Right hindlimb (tissue), 1 donor: ENCODE results near the gene AK2.

ENCODE experiments used
- DNase-seq: peaks from one replicate; pipeline ENCODE4 v3.0.0-alpha.2; 2018

Gene AK2

DNA sequence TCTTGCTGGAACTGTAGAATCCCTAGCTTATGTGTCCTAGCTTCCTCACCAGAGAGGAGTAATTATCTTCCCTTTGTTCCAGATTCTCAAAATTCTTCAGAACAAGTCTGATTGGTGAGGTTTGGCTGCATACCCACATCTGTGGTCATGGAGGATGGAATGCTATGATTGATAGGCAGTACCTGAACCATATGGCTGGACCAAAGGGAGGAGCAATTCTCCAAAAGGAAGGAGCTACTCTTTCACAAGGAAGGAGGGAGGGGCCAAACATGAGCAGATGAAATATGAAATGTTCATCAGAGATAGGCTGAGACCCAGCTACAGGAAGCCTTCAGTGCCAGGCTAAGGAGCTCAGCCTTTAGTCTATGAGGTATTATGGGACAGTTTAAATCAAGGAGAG is 67.1 kb downstream of the AK2 start:
- DNase-seq = no peak

DNA sequence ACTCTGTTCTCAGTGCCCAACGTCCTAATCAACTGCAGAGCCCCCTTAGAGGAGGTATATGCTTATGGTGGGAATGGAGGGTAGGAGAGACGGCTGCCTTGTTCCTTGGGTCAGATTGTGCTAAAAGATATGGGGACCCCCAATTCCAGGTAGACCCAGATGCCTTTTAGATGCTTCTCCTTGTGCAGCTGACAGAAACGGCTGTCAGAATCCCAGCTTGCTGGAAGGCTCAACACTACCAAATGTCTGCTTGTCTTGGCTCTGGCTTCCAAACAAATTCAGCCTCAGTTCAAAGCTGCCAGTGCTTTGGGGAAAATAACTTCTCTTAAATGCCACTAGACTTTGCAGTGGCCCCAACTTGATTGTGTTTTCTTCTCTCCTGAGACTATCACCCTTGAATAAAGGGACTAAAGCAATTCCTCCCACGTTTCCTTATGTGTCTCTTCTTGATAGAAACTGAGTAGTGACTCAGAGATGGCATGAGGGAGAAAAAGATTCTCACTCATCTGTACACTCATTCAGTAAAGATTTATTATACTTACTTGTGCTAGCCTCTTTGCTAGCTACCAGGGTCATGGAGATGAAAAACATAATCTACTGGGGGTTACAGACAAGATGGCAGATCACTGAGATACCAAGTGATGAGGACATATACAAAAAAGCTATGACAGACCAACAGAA is 68.7 kb downstream of the AK2 start:
- DNase-seq = no peak

DNA sequence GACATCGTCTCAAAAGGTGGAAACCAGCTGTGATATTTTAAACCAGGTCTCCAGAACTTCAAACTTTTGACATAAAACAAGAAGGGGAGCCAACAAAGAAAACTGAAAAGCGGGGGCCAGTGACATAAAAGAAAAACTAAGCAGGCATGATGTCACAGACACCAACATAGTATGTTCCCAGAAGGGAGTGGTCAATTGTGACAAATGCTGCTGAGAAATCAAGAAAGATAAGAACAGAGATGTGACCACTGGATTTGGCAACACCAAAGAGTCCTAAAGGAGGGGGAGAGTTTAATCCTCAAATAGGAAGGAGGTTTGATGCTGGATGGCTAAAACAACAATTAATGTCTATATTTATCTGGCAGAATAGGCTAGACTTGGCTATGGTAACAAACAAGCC is 69.8 kb downstream of the AK2 start:
- no peak for DNase-seq

DNA sequence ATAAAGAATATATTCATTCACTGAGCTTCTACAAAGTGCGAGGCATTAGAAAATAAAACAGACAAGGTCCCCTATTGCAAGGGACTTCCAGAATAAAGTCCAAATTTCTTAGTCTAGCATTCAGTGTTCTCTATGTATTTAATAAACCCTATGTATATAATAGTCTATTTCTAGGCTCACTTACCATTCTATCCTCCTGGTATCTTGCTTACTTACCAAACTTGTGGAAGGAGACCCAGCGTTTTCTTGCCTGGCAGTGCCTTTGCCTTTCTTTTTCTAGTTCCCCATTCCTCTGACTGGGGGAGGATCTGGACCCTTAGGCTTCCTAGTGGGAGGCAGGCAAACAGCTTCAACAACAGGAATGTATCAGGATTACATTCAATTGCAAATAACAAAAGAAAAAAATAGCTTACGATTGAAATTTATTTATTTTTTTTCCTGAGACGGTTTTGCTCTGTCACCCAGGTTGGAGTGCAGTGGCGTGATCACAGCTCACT is 71.4 kb downstream of the AK2 start:
- DNase-seq = no peak

DNA sequence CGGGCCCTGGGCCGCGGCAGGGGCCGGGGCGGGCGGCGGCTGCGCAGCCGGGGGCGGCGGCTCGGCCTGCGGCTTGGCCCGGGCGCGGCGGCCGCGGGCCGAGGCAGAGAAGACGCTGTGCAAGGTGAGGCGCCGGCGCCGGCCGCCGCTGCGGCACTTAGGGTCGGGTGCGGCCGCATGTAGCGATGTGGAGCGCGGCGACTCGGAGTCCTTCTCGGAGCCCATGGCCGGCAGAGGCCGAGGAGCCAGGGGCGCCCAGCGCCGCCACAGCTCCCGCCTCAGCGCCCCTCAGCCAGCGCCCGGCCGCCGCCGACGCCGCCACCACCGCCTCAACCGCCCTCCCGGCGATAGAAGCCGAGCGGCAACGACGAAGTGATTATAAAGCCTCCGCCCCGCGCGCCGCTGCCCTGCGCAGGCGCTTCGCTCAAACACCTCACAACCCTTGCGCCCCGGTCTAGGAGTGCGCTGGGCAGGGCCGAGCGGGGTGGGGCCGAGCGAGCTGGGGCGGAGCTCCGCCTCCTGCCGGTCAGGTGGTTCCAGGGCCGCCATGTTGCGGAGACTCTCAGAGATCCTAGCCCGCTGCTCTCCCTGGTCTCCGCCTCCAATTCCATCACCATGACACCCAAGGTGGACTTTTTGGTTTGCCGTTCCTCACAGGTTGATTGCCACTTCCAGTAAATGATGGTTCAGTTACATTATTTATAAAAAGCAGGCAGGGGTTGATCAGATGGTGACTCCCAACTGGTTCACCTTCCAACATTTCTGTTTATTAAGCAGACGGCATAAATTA is 72.0 kb downstream of the AK2 start, which contains the start of gene RNF19B:
Gene RNF19B (minus strand): TSS at position 349 of the 790 bp plus-strand sequence. CDS start 124 bp downstream, at position 225.
- peak; percentile 97 for DNase-seq

DNA sequence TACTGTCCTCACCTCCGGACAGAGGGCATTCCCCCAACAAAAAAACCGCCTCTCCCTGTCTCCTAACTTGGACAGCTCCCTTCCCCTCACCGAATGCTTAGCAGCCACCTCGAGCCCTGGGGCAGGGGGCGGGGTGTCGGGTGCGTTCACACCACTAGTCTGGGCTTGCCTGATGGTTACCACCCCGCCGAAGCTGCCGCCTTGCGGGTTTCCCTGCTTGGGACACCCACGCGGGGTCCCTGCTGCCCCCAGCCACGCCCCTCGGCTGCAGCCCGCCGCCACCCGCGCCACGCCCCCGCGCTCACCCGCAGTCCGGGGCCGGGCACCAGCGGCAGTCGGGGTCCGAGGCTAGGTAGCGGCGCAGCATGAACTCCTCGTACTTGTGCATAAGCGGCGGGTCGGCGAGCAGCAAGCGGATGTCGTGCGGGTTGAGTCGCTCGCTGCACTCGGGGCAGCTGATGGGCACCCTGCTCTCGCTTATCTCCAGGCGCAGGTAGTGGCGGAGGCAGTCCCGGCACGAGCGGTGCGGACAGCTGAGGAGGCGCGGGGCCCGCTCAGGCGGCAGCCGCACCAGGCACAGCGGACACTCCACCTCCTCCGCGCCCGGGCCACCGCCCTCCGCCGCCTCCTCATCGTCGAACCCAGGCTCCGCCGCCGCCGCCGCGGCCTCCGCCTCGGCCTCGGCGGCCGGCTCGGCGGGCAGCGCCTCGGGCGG is 72.8 kb downstream of the AK2 start:
- peak; percentile 73 for DNase-seq

DNA sequence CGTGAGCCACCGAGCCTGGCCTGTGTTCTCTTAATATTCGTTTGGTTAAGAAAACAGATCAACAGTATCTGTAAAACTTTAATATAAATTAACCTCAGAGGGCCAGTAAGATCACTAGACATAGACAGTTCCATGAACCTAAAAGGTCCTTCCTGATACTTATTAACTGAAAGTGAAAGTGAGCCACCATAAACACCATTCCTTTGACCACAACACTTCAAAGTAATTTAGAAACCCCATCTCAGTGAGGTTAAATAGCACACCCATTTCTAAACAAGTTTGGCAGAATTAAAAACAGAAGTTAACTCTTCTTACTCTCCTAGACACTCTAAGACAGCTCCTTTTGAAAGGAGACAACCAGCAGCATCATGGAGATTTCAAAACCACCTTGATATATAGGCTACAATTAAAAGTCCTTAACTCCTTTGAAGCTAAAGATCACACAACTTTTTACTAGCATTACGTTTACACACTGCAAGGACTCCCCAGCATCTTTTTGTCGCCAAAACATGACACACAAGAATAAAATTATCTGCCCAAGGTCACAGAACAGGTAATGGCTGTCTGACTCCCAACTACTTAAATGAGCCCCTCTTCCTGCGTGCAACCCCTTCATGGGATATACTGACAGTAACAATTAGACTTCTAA is 74.3 kb downstream of the AK2 start:
- no peak for DNase-seq

DNA sequence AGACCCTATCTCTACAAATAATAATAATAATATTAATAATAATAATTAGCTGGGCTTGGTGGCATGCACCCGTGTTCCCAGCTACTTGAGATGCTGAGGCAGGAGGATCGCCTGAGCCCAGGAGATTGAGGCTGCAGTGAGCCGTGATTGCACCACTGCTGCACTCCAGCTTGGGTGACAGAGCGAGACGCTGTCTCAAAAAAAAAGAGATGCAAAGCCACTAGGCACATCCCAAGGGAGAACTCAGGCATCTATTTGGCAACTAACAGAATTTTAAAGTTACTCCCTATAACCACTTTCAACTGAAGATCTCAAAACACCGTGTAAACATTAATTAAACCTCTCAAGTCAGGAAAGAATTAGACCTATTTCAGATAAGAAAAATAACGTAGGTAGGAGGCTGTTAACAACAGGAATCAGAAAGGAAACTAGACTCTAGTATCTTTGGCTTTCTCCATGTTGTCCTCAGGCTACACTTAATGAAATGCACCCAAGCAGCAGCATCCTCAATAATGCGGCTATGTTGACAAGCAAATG is 75.8 kb downstream of the AK2 start:
- no peak for DNase-seq

DNA sequence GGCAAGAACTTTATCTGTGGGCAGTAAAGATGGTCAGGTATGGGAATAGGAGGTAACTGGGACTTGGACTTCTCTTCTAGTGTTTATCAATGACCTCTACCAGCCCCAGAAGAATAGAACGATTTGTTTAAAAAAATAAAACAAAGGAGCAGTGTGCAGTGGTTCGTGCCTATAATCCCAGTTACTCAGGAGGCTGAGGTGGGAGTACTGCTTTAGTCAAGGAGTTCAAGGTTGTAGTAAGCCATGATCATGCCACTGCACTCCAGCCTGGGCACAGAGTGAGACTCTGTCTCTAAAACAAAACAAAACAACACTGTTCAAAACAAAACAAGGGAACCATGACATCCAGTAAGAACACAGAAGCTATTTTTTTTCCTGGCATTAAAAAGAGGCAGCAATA is 76.3 kb downstream of the AK2 start:
- no peak for DNase-seq

DNA sequence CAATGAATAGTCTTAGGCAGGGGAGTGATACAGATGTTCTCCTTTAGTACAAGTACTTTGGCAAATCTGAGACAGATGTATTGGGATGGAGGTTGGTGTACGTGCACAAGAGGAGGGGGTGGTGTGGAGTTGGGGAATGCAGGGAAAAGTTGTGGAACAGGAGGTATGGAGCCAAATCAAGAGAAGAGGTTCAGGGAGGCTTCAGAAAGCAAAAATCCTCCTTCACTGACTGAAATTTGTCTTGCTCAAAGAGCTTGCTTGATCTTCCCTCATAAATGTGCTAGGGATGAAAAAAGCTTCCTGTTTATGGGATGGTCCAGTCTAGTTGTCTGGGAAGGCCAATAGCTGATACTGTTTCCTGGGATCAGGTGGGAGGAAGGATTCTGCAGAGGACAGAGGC is 77.9 kb downstream of the AK2 start:
- DNase-seq = no peak
